Thoracic aorta (tissue), 2 donors: ENCODE measurements around the gene HIVEP2. TPM values are rescaled to one million over a fixed set of nuclear protein-coding genes. Genes with fewer than 3 reads are reported as not detected.

ENCODE experiments used
- ATAC-seq: fragments of 150-250 bp; one replicate; pipeline ENCODE4 v1.8.0; 2017; ENCODE audit warnings: low read depth; ENCODE audit not compliant: insufficient number of reproducible peaks, low FRiP score
- DNase-seq: peaks from one replicate; pipeline ENCODE4 v3.0.0-alpha.2; 2020; ENCODE audit warnings: low spot score
- H3K27ac ChIP-seq, 2 donors: fragments of 200-600 bp; sonication (generic); 1 replicate in 1 of 2; 2 replicates in 1 of 2; pipeline ENCODE4 v1.5.1; 2016; ENCODE audit warnings: mild to moderate bottlenecking in 2 of 2, moderate library complexity in 2 of 2
- H3K27me3 ChIP-seq: fragments of 200-600 bp; sonication (generic); replicated peaks from 2 replicates; pipeline ENCODE4 v1.6.0; 2016; ENCODE audit warnings: mild to moderate bottlenecking; ENCODE audit not compliant: insufficient read depth
- H3K36me3 ChIP-seq: fragments of 200-600 bp; sonication (generic); one replicate; pipeline ENCODE4 v1.5.1; 2016
- H3K4me1 ChIP-seq, 2 donors: fragments of 200-600 bp; sonication (generic); 1 replicate in 1 of 2; 2 replicates in 1 of 2; pipeline versions ENCODE4 v1.5.1 to v1.6.0; 2016; ENCODE audit warnings: low read depth in 2 of 2, mild to moderate bottlenecking in 1 of 2; ENCODE audit not compliant: control insufficient read depth in 1 of 2
- H3K4me3 ChIP-seq: fragments of 200-600 bp; sonication (generic); 2 replicates; pipeline ENCODE4 v1.5.1; 2016; ENCODE audit warnings: mild to moderate bottlenecking
- H3K9me3 ChIP-seq: fragments of 200-600 bp; sonication (generic); 2 replicates; pipeline ENCODE4 v1.5.1; 2016
- CTCF ChIP-seq: fragments of 200-600 bp; sonication (generic); IDR thresholded peaks from one replicate; pipeline ENCODE4 v1.5.1; 2019; ENCODE audit warnings: antibody characterized with exemption
- total RNA-seq, 2 donors: library from RNA; depleted of rRNA; stranded (reverse); fragments of >200 nt; gene quantifications; one replicate each; pipeline versions ENCODE4 v1.1.0 to v1.2.3, GENCODE V29; 2016

The HIVEP2 gene
- total RNA-seq, 2 donors from 2014 or later: 32.9 to 51.7 TPM

GRCh38 chr6:142811923-142812322 is 133.1 kb downstream of the HIVEP2 start:
- DNase-seq: no peak
- no peak for ATAC-seq
- no peak overlapping the region for H3K4me3 ChIP-seq
- no peaks in the 10 kb centered on the region for H3K9me3 ChIP-seq
- no peak for TF ChIP-seq CTCF
- H3K36me3 ChIP-seq: no peaks in the 10 kb centered on the region
- H3K27me3 ChIP-seq: no peaks in the 10 kb centered on the region
- peaks cover 4% of the 10 kb centered on the region in 2 donors for H3K4me1 ChIP-seq
- no peak overlapping the region for H3K27ac ChIP-seq

DNA sequence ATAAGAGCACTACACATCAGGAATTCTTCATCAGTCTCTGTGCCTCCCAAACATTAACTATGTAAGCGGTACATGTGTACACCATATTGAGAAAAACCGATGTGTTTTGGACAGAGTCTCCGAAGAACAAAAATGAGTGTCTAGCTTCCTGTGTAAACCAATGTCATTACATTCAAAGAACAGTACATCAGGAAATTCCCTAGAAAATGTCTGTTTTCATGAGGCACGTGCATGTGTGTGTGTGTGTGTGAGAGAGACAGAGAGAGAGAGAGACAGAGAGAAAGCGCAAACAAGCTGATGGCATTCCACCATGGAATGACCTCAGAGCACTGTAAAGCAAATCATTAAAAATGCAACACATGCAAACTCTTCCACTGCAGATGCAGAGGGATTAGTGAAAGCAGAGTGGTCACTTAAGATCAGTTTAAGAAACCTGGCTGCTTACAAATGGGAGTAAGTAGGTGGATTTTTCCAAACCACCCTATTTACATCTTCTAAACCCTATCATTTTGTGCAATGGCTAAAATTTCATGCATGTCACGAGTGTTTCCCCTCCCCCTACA is 133.9 kb downstream of the HIVEP2 start:
- ATAC-seq (no peak), DNase-seq (no peak)
- TF ChIP-seq CTCF: no peak
- H3K27ac ChIP-seq: no peak overlapping the region
- H3K9me3 ChIP-seq: no peaks in the 10 kb centered on the region
- peaks cover 0 to 4% of the 10 kb centered on the region in 2 donors for H3K4me1 ChIP-seq
- no peak overlapping the region for H3K4me3 ChIP-seq
- H3K27me3 ChIP-seq: no peaks in the 10 kb centered on the region
- no peaks in the 10 kb centered on the region for H3K36me3 ChIP-seq

DNA sequence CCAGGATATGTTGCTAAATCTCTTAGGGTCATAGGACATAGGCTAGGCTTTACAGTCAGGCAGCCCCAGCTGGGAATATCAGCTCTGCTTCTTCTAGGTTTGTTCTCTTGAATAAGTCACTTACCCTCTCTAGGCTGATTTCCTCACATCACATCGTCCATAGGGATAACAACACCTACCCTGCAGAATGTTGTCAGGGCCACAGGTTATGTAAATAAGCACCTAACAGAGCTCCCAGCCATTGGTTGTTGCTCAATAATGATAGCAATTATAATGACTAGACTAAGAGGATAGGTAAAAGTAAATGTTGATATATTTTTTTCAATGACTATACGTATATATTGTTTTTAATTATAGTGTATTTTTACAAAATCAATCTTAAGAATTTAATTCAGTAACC is 135.0 kb downstream of the HIVEP2 start:
- no peaks in the 10 kb centered on the region for H3K9me3 ChIP-seq
- H3K4me3 ChIP-seq: no peak overlapping the region
- no peak overlapping the region for H3K27ac ChIP-seq
- no peak for DNase-seq
- no peaks in the 10 kb centered on the region for H3K4me1 ChIP-seq
- no peak for TF ChIP-seq CTCF
- ATAC-seq: no peak
- H3K36me3 ChIP-seq: no peaks in the 10 kb centered on the region
- no peaks in the 10 kb centered on the region for H3K27me3 ChIP-seq

DNA sequence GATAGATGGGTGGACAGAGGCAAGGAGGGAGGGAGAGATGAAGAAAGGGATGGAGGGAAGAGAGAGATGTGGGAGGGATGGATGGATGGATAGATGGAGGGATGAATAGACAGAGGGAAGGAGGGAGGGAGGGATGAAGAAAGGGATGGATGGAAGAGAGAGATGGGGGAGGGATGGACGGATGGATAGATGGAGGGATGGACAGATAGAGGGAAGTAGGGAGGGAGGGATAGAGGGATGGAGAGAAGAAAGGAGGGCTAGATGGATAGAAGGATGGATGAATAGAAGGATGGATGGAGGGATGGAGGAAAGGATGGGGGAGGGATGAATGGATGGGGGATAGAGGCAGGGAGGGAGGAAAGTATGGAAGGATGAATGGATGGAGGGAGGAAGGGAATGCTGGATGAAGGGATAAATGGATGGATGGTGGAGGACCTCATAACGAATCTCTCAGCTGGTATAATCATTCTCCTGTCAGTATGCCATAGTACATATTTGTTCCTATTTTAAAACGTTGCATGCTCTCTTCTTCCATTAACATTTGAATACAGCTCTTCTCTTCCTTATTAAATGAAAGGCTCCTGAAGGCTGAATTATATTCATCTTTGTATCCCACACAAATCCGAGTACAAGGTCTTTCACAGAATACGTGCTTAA is 136.4 kb downstream of the HIVEP2 start:
- no peak overlapping the region for H3K27ac ChIP-seq
- no peaks in the 10 kb centered on the region for H3K27me3 ChIP-seq
- TF ChIP-seq CTCF: no peak
- no peaks in the 10 kb centered on the region for H3K4me1 ChIP-seq
- no peak overlapping the region for H3K4me3 ChIP-seq
- no peaks in the 10 kb centered on the region for H3K36me3 ChIP-seq
- H3K9me3 ChIP-seq: no peaks in the 10 kb centered on the region
- no peak for ATAC-seq
- DNase-seq: no peak

GRCh38 chr6:142805042-142805441 is 139.9 kb downstream of the HIVEP2 start:
- DNase-seq: no peak
- TF ChIP-seq CTCF: no peak
- Histone ChIP-seq H3K9me3 (no peaks in the 10 kb centered on the region), H3K36me3 (no peaks in the 10 kb centered on the region), H3K27ac (no peak overlapping the region), H3K4me3 (no peak overlapping the region), H3K27me3 (no peaks in the 10 kb centered on the region), H3K4me1 (peaks cover 0 to 7% of the 10 kb centered on the region in 2 donors)
- ATAC-seq: no peak
